Kidney (tissue), 14 donors: ENCODE measurements around the gene ZNF524. TPM values are rescaled to one million over a fixed set of nuclear protein-coding genes. Genes with fewer than 3 reads are reported as not detected.

ENCODE experiments used
- DNase-seq, 5 donors: peaks; one replicate each; pipeline ENCODE4 v3.0.0-alpha.2; 2013 to 2020
- FAIRE-seq: peaks from 2 replicates; lab custom pipeline; 2012; peaks lifted over from hg19 to GRCh38; lab: Jason Lieb, UNC
- H3K27ac ChIP-seq, 2 donors: one replicate each; pipeline ENCODE4 v1.7.0; 2013; ENCODE audit warnings: low read depth in 2 of 2, low read length in 2 of 2, inconsistent platforms in 1 of 2
- H3K27me3 ChIP-seq: one replicate; pipeline ENCODE4 v1.7.1; 2013; ENCODE audit warnings: low read length, inconsistent platforms; ENCODE audit not compliant: control insufficient read depth, insufficient read depth
- H3K36me3 ChIP-seq, 3 donors: one replicate each; pipeline versions ENCODE4 v1.7.0 to v1.7.1; 2013; ENCODE audit warnings: low read length in 3 of 3, control low read depth in 1 of 3, inconsistent platforms in 1 of 3; ENCODE audit not compliant: insufficient read depth in 3 of 3, control insufficient read depth in 2 of 3
- H3K4me1 ChIP-seq, 3 donors: one replicate each; pipeline versions ENCODE4 v1.7.0 to v1.7.1; 2013; ENCODE audit warnings: low read length in 3 of 3, inconsistent platforms in 1 of 3, low read depth in 1 of 3; ENCODE audit not compliant: control insufficient read depth in 2 of 3, insufficient read depth in 2 of 3
- H3K4me3 ChIP-seq, 3 donors: one replicate each; pipeline versions ENCODE4 v1.7.0 to v1.8.1; 2013; ENCODE audit warnings: low read length in 3 of 3, control low read depth in 1 of 3, inconsistent platforms in 1 of 3
- H3K9ac ChIP-seq, 3 donors: one replicate each; pipeline versions ENCODE4 v1.7.0 to v1.7.1; 2013; ENCODE audit warnings: low read length in 3 of 3, control low read depth in 1 of 3, inconsistent platforms in 1 of 3
- H3K9me3 ChIP-seq, 3 donors: one replicate each; pipeline versions ENCODE4 v1.7.0 to v1.7.1; 2013; ENCODE audit warnings: low read length in 3 of 3, control low read depth in 1 of 3, inconsistent platforms in 1 of 3; ENCODE audit not compliant: control insufficient read depth in 2 of 3, insufficient read depth in 1 of 3
- intact Hi-C: fragments of 100-400 bp; cut with DNase I; formaldehyde crosslinking; loops from one replicate; pipeline ENCODE4 v1.11.1; 2022
- polyA plus RNA-seq: library from polyadenylated mRNA; stranded (reverse); fragments of 350-450 nt; fragmentation: Illumina TruSeq; extraction: RNeasy Lipid Tissue Mini Kit (QIAGEN cat#74804); gene quantifications from one replicate; pipeline ENCODE4 v1.2.3, GENCODE V29; 2014; ENCODE audit warnings: low read depth, low replicate concordance; ENCODE audit not compliant: insufficient read depth
- total RNA-seq: library from RNA; stranded (reverse); fragmentation: NEBNext Ultra II Directional; extraction: Animal tissue kit (Norgen Biotek cat#: 25700); gene quantifications from one replicate; pipeline ENCODE4 v1.2.1, GENCODE V29; 2021
- TF ChIP-seq, protein P1 (sequence below): IDR thresholded peaks from 3 replicates; pipeline ENCODE4 v1.5.1; 2012; ENCODE audit warnings: mild to moderate bottlenecking, moderate library complexity, borderline replicate concordance; ENCODE audit not compliant: insufficient read depth; ENCODE audit errors: extremely low read depth
- donor health status: control.
- donor health status: control.
- donor health status: control.
- donor health status: control.
- donor health status: control.
- donor health status: DM: yes; HTN: yes; CAD: no.
- donor health status: Normal renal cell carcinoma (clear cell type).

ZNF524 gene
- total and polyA plus RNA-seq, 2 donors from 2014 or later: 22.9 to 32.6 TPM

DNA sequence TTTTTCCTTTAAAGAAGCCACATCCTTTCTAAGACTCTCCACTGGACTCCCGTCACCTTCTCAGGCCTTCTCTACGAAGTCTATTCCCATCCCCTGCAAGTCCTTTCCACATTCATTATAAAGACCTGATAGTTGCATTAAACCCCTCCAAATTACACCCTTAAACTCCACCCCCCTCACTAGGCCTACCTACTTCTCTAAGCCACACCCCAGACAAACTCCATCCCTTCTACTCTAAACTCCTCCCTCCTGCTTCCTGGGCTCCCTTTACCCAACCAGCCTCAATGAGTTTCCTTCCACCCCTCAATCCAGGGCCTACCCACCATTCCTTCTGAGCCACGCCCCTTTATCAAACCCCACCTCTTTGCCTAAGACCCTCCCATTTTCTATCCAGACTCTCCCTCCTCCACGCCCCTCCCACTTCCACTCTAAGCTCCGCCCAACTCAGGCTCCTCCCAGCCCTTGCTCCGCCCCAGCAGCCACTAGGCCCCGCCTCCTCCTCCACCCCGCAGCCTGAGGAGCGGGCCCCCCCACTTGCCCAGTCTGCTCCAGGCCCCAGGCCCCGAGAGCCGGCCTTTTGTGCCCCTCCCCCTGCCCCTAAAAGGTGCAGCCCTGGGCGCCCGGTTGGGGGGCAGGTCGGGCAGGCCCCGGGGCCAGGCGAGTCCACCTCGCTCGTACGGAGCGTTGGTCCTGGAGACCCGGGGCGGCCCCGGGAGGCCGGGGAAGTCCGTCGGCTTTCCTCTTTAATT, 1.2 kb upstream of the ZNF524 start:
- FAIRE-seq (peak; percentile 74), DNase-seq (peak; percentile 96 to 98 (median 97))
- H3K9ac ChIP-seq: peak overlapping the region in 2 of 3 donors; percentile 12 to 97
- intact Hi-C loops: no loop called here
- H3K27ac ChIP-seq: peak overlapping the region; percentile 98 to 99
- H3K9me3 ChIP-seq: no peaks in the 10 kb centered on the region
- peak overlapping the region; percentile 50 to 99 (median 98) for H3K4me3 ChIP-seq
- peaks cover 0 to 10% (median 3%) of the 10 kb centered on the region in 3 donors for H3K36me3 ChIP-seq
- no peaks in the 10 kb centered on the region for H3K27me3 ChIP-seq
- TF ChIP-seq, protein P1, sequence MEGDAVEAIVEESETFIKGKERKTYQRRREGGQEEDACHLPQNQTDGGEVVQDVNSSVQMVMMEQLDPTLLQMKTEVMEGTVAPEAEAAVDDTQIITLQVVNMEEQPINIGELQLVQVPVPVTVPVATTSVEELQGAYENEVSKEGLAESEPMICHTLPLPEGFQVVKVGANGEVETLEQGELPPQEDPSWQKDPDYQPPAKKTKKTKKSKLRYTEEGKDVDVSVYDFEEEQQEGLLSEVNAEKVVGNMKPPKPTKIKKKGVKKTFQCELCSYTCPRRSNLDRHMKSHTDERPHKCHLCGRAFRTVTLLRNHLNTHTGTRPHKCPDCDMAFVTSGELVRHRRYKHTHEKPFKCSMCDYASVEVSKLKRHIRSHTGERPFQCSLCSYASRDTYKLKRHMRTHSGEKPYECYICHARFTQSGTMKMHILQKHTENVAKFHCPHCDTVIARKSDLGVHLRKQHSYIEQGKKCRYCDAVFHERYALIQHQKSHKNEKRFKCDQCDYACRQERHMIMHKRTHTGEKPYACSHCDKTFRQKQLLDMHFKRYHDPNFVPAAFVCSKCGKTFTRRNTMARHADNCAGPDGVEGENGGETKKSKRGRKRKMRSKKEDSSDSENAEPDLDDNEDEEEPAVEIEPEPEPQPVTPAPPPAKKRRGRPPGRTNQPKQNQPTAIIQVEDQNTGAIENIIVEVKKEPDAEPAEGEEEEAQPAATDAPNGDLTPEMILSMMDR: no peak
- H3K4me1 ChIP-seq: peaks cover 0 to 8% (median 3%) of the 10 kb centered on the region in 3 donors

- H3K4me1 ChIP-seq: peaks cover 0 to 8% (median 3%) of the 10 kb centered on the region in 3 donors
- no peaks in the 10 kb centered on the region for H3K27me3 ChIP-seq
- TF ChIP-seq, protein P1: no peak
- peak within 1 kb of the TSS; percentile 98 to 99 for H3K27ac ChIP-seq
- H3K36me3 ChIP-seq: peaks cover 0 to 10% (median 3%) of the 10 kb centered on the region in 3 donors
- H3K4me3 ChIP-seq: peak within 1 kb of the TSS; percentile 85 to 99 (median 98)
- intact Hi-C loops: no loop called here
- DNase-seq (peak; percentile 99 to 100 (median 100)), FAIRE-seq (peak; percentile 33)
- H3K9ac ChIP-seq: peak within 1 kb of the TSS; percentile 42 to 98 (median 97)
- no peaks in the 10 kb centered on the region for H3K9me3 ChIP-seq
These were observed 633 bp upstream of the ZNF524 start, which contains the start of gene FIZ1 for GRCh38 chr19:55599468-55599841. Gene FIZ1 (minus strand): TSS chr19:55599517. CDS start chr19:55597865, 1,652 bp downstream.

- Histone ChIP-seq H3K4me1 (peaks cover 0 to 11% (median 3%) of the 10 kb centered on the region in 3 donors), H3K9ac (peak overlapping the region; percentile 37 to 77 (median 48)), H3K9me3 (no peaks in the 10 kb centered on the region), H3K27ac (peak overlapping the region; percentile 85 to 99), H3K27me3 (no peaks in the 10 kb centered on the region), H3K36me3 (peaks cover 0 to 3% (median 0%) of the 10 kb centered on the region in 3 donors), H3K4me3 (peak overlapping the region; percentile 56 to 98 (median 68))
- no peak for FAIRE-seq
- intact Hi-C loops: no loop called here
- peak in 1 of 5 donors; percentile 72 for DNase-seq
- TF ChIP-seq, protein P1: no peak
These were observed 557 bp downstream of the ZNF524 start for GRCh38 chr19:55600662-55601028.
